Lung (tissue), 16 donors: Measurements from ENCODE around the gene ZNF662. TPM values are rescaled to one million over a fixed set of nuclear protein-coding genes. Genes with fewer than 3 reads are reported as not detected.
A peak's percentile ranks its signal among the peaks of the same experiment; 100 is the strongest.

Experiments
- ATAC-seq: fragments of 200-7000 bp; cut with Tn5 transposase; one replicate; pipeline ENCODE4 v1.9.1; 2020; ENCODE audit warnings: moderate number of reproducible peaks; ENCODE audit not compliant: insufficient read depth, low FRiP score
- DNase-seq, 3 donors: peaks; one replicate each; pipeline ENCODE4 v3.0.0-alpha.2; 2013 to 2017
- H3K27ac ChIP-seq, 2 donors: one replicate each; pipeline ENCODE4 v1.5.1; 2013; ENCODE audit warnings: mild to moderate bottlenecking in 2 of 2, moderate library complexity in 2 of 2, control low read depth in 1 of 2, inconsistent platforms in 1 of 2, low read depth in 1 of 2, low read length in 1 of 2
- H3K27me3 ChIP-seq, 3 donors: one replicate each; pipeline ENCODE4 v1.5.1; 2013; ENCODE audit warnings: low read length in 2 of 3; ENCODE audit not compliant: control insufficient read depth in 3 of 3, insufficient read depth in 3 of 3
- H3K36me3 ChIP-seq, 4 donors: one replicate each; pipeline ENCODE4 v1.5.1; 2013; ENCODE audit warnings: low read length in 4 of 4, mild to moderate bottlenecking in 1 of 4, moderate library complexity in 1 of 4; ENCODE audit not compliant: control insufficient read depth in 4 of 4, insufficient read depth in 4 of 4
- H3K4me1 ChIP-seq, 5 donors: one replicate each; pipeline ENCODE4 v1.5.1; 2013; ENCODE audit warnings: low read length in 5 of 5, mild to moderate bottlenecking in 2 of 5, moderate library complexity in 1 of 5; ENCODE audit not compliant: control insufficient read depth in 5 of 5, insufficient read depth in 5 of 5
- H3K4me3 ChIP-seq: one replicate; pipeline ENCODE4 v1.5.1; 2013; ENCODE audit warnings: mild to moderate bottlenecking, control low read depth, moderate library complexity
- H3K9ac ChIP-seq, 2 donors: one replicate each; pipeline ENCODE4 v1.5.1; 2013; ENCODE audit warnings: low read length in 2 of 2, control low read depth in 1 of 2; ENCODE audit not compliant: insufficient read depth in 1 of 2
- H3K9me3 ChIP-seq, 4 donors: one replicate each; pipeline ENCODE4 v1.5.1; 2013; ENCODE audit warnings: low read length in 3 of 4, mild to moderate bottlenecking in 1 of 4, moderate library complexity in 1 of 4; ENCODE audit not compliant: control insufficient read depth in 4 of 4, insufficient read depth in 3 of 4
- CTCF ChIP-seq: IDR thresholded peaks from 2 replicates; pipeline ENCODE4 v1.5.1; 2012; ENCODE audit warnings: mild to moderate bottlenecking; ENCODE audit errors: control extremely low read depth, extremely low read depth
- WGBS, 2 donors: extraction: QIAGEN DNeasy Blood & Tissue Kit; methylation state at CpG; one replicate each; pipeline ENCODE4 v1.1.7; 2013; 5-methylcytosine and 5-hydroxymethylcytosine counted together
- long read RNA-seq, 5 donors: transcript quantifications; one replicate each; lab custom pipeline, GENCODE V29; 2026
- polyA plus RNA-seq, 2 donors: library from polyadenylated mRNA; stranded (reverse); fragments of 200-250 nt; gene quantifications; one replicate each; pipeline ENCODE4 v1.2.1, GENCODE V29; 2013
- total RNA-seq, 2 donors: library from RNA; depleted of rRNA in 1 of 2; stranded (reverse); fragments of >200 nt in 1 of 2; gene quantifications; one replicate each; pipeline ENCODE4 v1.2.1, GENCODE V29; 2014 to 2021
- donor health status: control.
- donor health status: control.
- donor health status: Bipolar disorder and iron deficiency.
- donor health status: healthy.
- donor health status: DM: yes; HTN: yes; CAD: no.

The ZNF662 gene
- total RNA-seq = 10 to 100 TPM in 1 of 2 donors, 1 to 10 TPM in 1; 8.7 to 22.7 TPM
- 1 to 10 TPM in 1 of 2 donors, under 1 TPM in 1; 0.85 to 4.1 TPM for polyA plus RNA-seq
- long read RNA-seq, donor 1, partial matches to known transcripts = 6 of 7 reads
- long read RNA-seq, donor 1, other reads (novel, unspliced or antisense) = 0 of 7 reads
- long read RNA-seq, donor 2 = 0 reads
- long read RNA-seq, donor 3 = 0 reads
- long read RNA-seq, donor 4 = 0 reads
- long read RNA-seq, donor 5, partial matches to known transcripts = 9 of 10 reads
- long read RNA-seq, donor 5, other reads (novel, unspliced or antisense) = 0 of 10 reads

- H3K4me3 ChIP-seq = peak within 1 kb of the TSS; percentile 53
- H3K9me3 ChIP-seq = peaks cover 0 to 15% (median 4%) of the 10 kb centered on the region in 4 donors
- H3K4me1 ChIP-seq = peaks cover 3 to 14% (median 7%) of the 10 kb centered on the region in 5 donors
- no peak for TF ChIP-seq CTCF
- H3K27ac ChIP-seq = peak within 1 kb of the TSS; percentile 17 to 68
- H3K36me3 ChIP-seq = peaks cover 11 to 21% (median 12%) of the 10 kb centered on the region in 4 donors
- peak; percentile 64 to 79 (median 68) for DNase-seq
- ATAC-seq = peak; percentile 73
- peak within 1 kb of the TSS; percentile 56 to 81 for H3K9ac ChIP-seq
- H3K27me3 ChIP-seq = no peaks in the 10 kb centered on the region
- WGBS, 2 donors = 1 to 3% methylated on average over 54 to 59 of the region's 59 CpGs
Observed at GRCh38 chr3:42906070-42906847, at the start of gene ZNF662. ZNF662 (plus strand) TSS chr3:42906142; CDS start chr3:42908115, 1,973 bp downstream.

DNA sequence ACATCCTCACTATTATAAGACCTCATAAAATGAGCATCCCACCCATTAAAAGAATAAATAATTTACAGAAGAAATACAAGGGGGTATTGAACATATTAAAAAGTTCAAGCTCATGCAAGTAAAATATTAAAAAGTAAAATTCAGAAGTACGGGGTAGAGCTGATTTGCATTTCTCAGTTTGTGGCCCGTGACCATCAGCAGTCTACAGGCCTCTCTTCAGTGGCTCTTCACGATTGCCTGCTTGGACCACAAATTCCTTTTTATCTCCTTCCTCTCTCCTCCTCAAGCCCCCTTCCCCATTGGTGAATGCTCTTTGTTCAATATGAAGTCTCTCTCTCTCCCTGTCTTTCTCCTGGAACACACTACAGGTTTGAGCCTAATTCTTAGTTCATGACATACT, 49.4 kb upstream of the ZNF662 start:
- TF ChIP-seq CTCF = no peak
- Histone ChIP-seq H3K4me3 (no peak overlapping the region), H3K36me3 (no peaks in the 10 kb centered on the region), H3K9me3 (no peaks in the 10 kb centered on the region), H3K27me3 (no peaks in the 10 kb centered on the region), H3K9ac (no peak overlapping the region), H3K27ac (no peak overlapping the region), H3K4me1 (no peaks in the 10 kb centered on the region)
- WGBS, 2 donors = 87 to 88% methylated on average over 3 of the region's 3 CpGs
- ATAC-seq = no peak
- no peak for DNase-seq

- no peak for DNase-seq
- TF ChIP-seq CTCF = no peak
- Histone ChIP-seq H3K4me3 (no peak overlapping the region), H3K36me3 (no peaks in the 10 kb centered on the region), H3K4me1 (no peaks in the 10 kb centered on the region), H3K27me3 (no peaks in the 10 kb centered on the region), H3K9me3 (no peaks in the 10 kb centered on the region), H3K27ac (no peak overlapping the region), H3K9ac (no peak overlapping the region)
- WGBS, 2 donors = 95 to 96% methylated on average over 15 of the region's 15 CpGs
- no peak for ATAC-seq
Observed at GRCh38 chr3:42864321-42864950, 41.5 kb upstream of the ZNF662 start.
